ENCODE measurements around the gene CSTPP1. TPM values are rescaled to one million over a fixed set of nuclear protein-coding genes. Genes with fewer than 3 reads are reported as not detected.

The CSTPP1 gene
- total RNA-seq, 2 donors from 2014 or later: 23.4 to 27.6 TPM

GRCh38 chr11:46901156-46901555 is 35.4 kb upstream of the CSTPP1 start:
- TF ChIP-seq CTCF (IDR thresholded peaks at IDR 0.05): no peak
- Histone ChIP-seq H3K27me3 (replicated peaks; ENCODE audit: insufficient read depth) (no peaks in the 10 kb centered on the region), H3K36me3 (no peaks in the 10 kb centered on the region), H3K9me3 (no peaks in the 10 kb centered on the region), H3K27ac (no peak overlapping the region), H3K4me3 (no peak overlapping the region), H3K4me1 (ENCODE audit: control insufficient read depth in 1 of 2, low read depth in 2 of 2) (peaks cover 0 to under 1% of the 10 kb centered on the region in 2 donors)
- no peak for ATAC-seq (ENCODE audit: insufficient number of reproducible peaks, low FRiP score, low read depth)
- DNase-seq (ENCODE audit: low spot score): no peak

- Histone ChIP-seq H3K27me3 (replicated peaks; ENCODE audit: insufficient read depth) (no peaks in the 10 kb centered on the region), H3K9me3 (no peaks in the 10 kb centered on the region), H3K36me3 (no peaks in the 10 kb centered on the region), H3K4me1 (ENCODE audit: control insufficient read depth in 1 of 2, low read depth in 2 of 2) (peaks cover 0 to 6% of the 10 kb centered on the region in 2 donors), H3K4me3 (no peak overlapping the region), H3K27ac (no peak overlapping the region)
- DNase-seq (ENCODE audit: low spot score) (no peak), ATAC-seq (ENCODE audit: insufficient number of reproducible peaks, low FRiP score, low read depth) (no peak)
- TF ChIP-seq CTCF (IDR thresholded peaks at IDR 0.05): no peak
Observed at GRCh38 chr11:46902694-46903093, 33.9 kb upstream of the CSTPP1 start.

- ATAC-seq (ENCODE audit: insufficient number of reproducible peaks, low FRiP score, low read depth): no peak
- DNase-seq (ENCODE audit: low spot score): no peak
- Histone ChIP-seq H3K27me3 (replicated peaks; ENCODE audit: insufficient read depth) (no peaks in the 10 kb centered on the region), H3K36me3 (no peaks in the 10 kb centered on the region), H3K27ac (no peak overlapping the region), H3K9me3 (no peaks in the 10 kb centered on the region), H3K4me1 (ENCODE audit: control insufficient read depth in 1 of 2, low read depth in 2 of 2) (peaks cover 0 to 6% of the 10 kb centered on the region in 2 donors), H3K4me3 (no peak overlapping the region)
- TF ChIP-seq CTCF (IDR thresholded peaks at IDR 0.05): no peak
Observed at GRCh38 chr11:46903846-46904245, 32.7 kb upstream of the CSTPP1 start.

GRCh38 chr11:46905806-46906205 is 30.8 kb upstream of the CSTPP1 start:
- ATAC-seq (ENCODE audit: insufficient number of reproducible peaks, low FRiP score, low read depth): no peak
- peaks cover 0 to 6% of the 10 kb centered on the region in 2 donors for H3K4me1 ChIP-seq (ENCODE audit: control insufficient read depth in 1 of 2, low read depth in 2 of 2)

DNA sequence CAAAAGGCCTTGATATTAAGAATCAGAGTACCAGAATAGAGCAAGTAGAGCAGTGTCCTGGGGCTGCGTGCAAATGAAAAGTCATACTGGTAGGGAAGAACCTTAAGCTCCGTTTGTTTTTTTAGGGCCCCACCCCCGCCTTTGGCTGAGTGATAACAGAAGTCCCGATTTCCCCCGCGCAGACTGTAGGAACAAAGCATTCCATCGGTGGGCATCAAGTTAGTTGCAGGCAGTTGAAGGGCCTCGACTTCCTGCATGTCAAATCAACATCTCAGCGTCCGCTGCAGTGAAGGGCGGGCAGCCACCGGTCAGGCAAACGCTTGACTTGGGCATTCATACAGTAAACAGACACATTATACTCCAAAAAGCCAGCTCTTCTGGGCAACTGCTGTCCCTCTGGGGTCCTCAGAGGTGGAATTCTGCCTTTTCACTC is 29.9 kb upstream of the CSTPP1 start:
- no peak for ATAC-seq (ENCODE audit: insufficient number of reproducible peaks, low FRiP score, low read depth)
- TF ChIP-seq CTCF (IDR thresholded peaks at IDR 0.05): no peak
- Histone ChIP-seq H3K36me3 (no peaks in the 10 kb centered on the region), H3K4me3 (no peak overlapping the region), H3K27ac (no peak overlapping the region), H3K27me3 (replicated peaks; ENCODE audit: insufficient read depth) (no peaks in the 10 kb centered on the region), H3K4me1 (ENCODE audit: control insufficient read depth in 1 of 2, low read depth in 2 of 2) (peaks cover 0 to 6% of the 10 kb centered on the region in 2 donors), H3K9me3 (no peaks in the 10 kb centered on the region)
- DNase-seq (ENCODE audit: low spot score): no peak

More at GRCh38 chr11:46905806-46906205, 30.8 kb upstream of the CSTPP1 start:
- TF ChIP-seq CTCF (IDR thresholded peaks at IDR 0.05): no peak
- H3K9me3 ChIP-seq: no peaks in the 10 kb centered on the region
- no peaks in the 10 kb centered on the region for H3K36me3 ChIP-seq
- H3K27ac ChIP-seq: no peak overlapping the region
- H3K27me3 ChIP-seq (replicated peaks; ENCODE audit: insufficient read depth): no peaks in the 10 kb centered on the region
- no peak overlapping the region for H3K4me3 ChIP-seq
- DNase-seq (ENCODE audit: low spot score): no peak
